Measurements from ENCODE around the gene MCOLN1.

Gene MCOLN1

GRCh38 chr19:7504684-7505083, 17.7 kb upstream of the MCOLN1 start:
- Histone ChIP-seq H3K9ac (ENCODE audit: low read length) (no peak overlapping the region), H3K4me1 (ENCODE audit: low read length) (no peaks in the 10 kb centered on the region), H3K4me2 (ENCODE audit: low read length) (no peak overlapping the region), H2AFZ (ENCODE audit: low read depth, low read length) (no peak overlapping the region), H3K79me2 (ENCODE audit: low read length) (no peaks in the 10 kb centered on the region), H3K9me3 (ENCODE audit: insufficient read depth, low read length) (no peaks in the 10 kb centered on the region), H3K27ac (ENCODE audit: low read length) (no peak overlapping the region), H3K4me3 (ENCODE audit: low read length) (no peak overlapping the region), H3K27me3 (ENCODE audit: low read depth, low read length) (no peaks in the 10 kb centered on the region), H3K36me3 (replicated peaks; ENCODE audit: low read depth, low read length) (no peaks in the 10 kb centered on the region), H4K20me1 (ENCODE audit: insufficient read depth, low read length) (no peaks in the 10 kb centered on the region)
- TF ChIP-seq EZH2phosphoT487 (IDR thresholded peaks at IDR 0.05; ENCODE audit: low read depth) = no peak
- TF ChIP-seq CTCF (IDR thresholded peaks at IDR 0.05; ENCODE audit: low read depth, low read length) = no peak

- Histone ChIP-seq H4K20me1 (ENCODE audit: insufficient read depth, low read length) (no peaks in the 10 kb centered on the region), H3K27ac (ENCODE audit: low read length) (no peak overlapping the region), H3K4me1 (ENCODE audit: low read length) (no peaks in the 10 kb centered on the region), H3K9me3 (ENCODE audit: insufficient read depth, low read length) (no peaks in the 10 kb centered on the region), H3K79me2 (ENCODE audit: low read length) (no peaks in the 10 kb centered on the region), H3K4me3 (ENCODE audit: low read length) (no peak overlapping the region), H3K36me3 (replicated peaks; ENCODE audit: low read depth, low read length) (no peaks in the 10 kb centered on the region), H3K27me3 (ENCODE audit: low read depth, low read length) (no peaks in the 10 kb centered on the region), H2AFZ (ENCODE audit: low read depth, low read length) (no peak overlapping the region), H3K9ac (ENCODE audit: low read length) (no peak overlapping the region), H3K4me2 (ENCODE audit: low read length) (no peak overlapping the region)
- TF ChIP-seq EZH2phosphoT487 (IDR thresholded peaks at IDR 0.05; ENCODE audit: low read depth) = no peak
- TF ChIP-seq CTCF (IDR thresholded peaks at IDR 0.05; ENCODE audit: low read depth, low read length) = no peak
Measured at GRCh38 chr19:7505288-7505681, 17.1 kb upstream of the MCOLN1 start.

- TF ChIP-seq CTCF (IDR thresholded peaks at IDR 0.05; ENCODE audit: low read depth, low read length) = no peak
- TF ChIP-seq EZH2phosphoT487 (IDR thresholded peaks at IDR 0.05; ENCODE audit: low read depth) = no peak
- no peak overlapping the region for H2AFZ ChIP-seq (ENCODE audit: low read depth, low read length)
- no peaks in the 10 kb centered on the region for H3K36me3 ChIP-seq (replicated peaks; ENCODE audit: low read depth, low read length)
- H3K9me3 ChIP-seq (ENCODE audit: insufficient read depth, low read length) = no peaks in the 10 kb centered on the region
- H3K27ac ChIP-seq (ENCODE audit: low read length) = no peak overlapping the region
- no peak overlapping the region for H3K4me3 ChIP-seq (ENCODE audit: low read length)
- no peaks in the 10 kb centered on the region for H3K27me3 ChIP-seq (ENCODE audit: low read depth, low read length)
- H3K4me2 ChIP-seq (ENCODE audit: low read length) = no peak overlapping the region
- H3K9ac ChIP-seq (ENCODE audit: low read length) = no peak overlapping the region
- H4K20me1 ChIP-seq (ENCODE audit: insufficient read depth, low read length) = no peaks in the 10 kb centered on the region
- no peaks in the 10 kb centered on the region for H3K4me1 ChIP-seq (ENCODE audit: low read length)
- no peaks in the 10 kb centered on the region for H3K79me2 ChIP-seq (ENCODE audit: low read length)
Measured at GRCh38 chr19:7505682-7506384, 16.6 kb upstream of the MCOLN1 start.

GRCh38 chr19:7506385-7507328, 15.8 kb upstream of the MCOLN1 start:
- Histone ChIP-seq H2AFZ (ENCODE audit: low read depth, low read length) (no peak overlapping the region), H4K20me1 (ENCODE audit: insufficient read depth, low read length) (no peaks in the 10 kb centered on the region), H3K4me3 (ENCODE audit: low read length) (no peak overlapping the region), H3K4me1 (ENCODE audit: low read length) (no peaks in the 10 kb centered on the region), H3K4me2 (ENCODE audit: low read length) (no peak overlapping the region), H3K36me3 (replicated peaks; ENCODE audit: low read depth, low read length) (no peaks in the 10 kb centered on the region), H3K79me2 (ENCODE audit: low read length) (no peaks in the 10 kb centered on the region), H3K27me3 (ENCODE audit: low read depth, low read length) (no peaks in the 10 kb centered on the region), H3K9ac (ENCODE audit: low read length) (no peak overlapping the region), H3K9me3 (ENCODE audit: insufficient read depth, low read length) (no peaks in the 10 kb centered on the region), H3K27ac (ENCODE audit: low read length) (no peak overlapping the region)
- TF ChIP-seq CTCF (IDR thresholded peaks at IDR 0.05; ENCODE audit: low read depth, low read length) = no peak
- no peak for TF ChIP-seq EZH2phosphoT487 (IDR thresholded peaks at IDR 0.05; ENCODE audit: low read depth)
